Activated CD4-positive, alpha-beta T cell treated with anti-CD3 and anti-CD28 coated beads, Interleukin-10, Interleukin-2, amounts not matched to agents 100 ng/mL and 50 ng/mL, durations not matched to agents 16 hours and 8 hours (primary cell): ENCODE results near the gene KMT2B.

Source experiments
- DNase-seq: peaks from one replicate; pipeline ENCODE4 v3.0.0-alpha.2; 2020

KMT2B gene

GRCh38 chr19:35729021-35729420 is 11.2 kb downstream of the KMT2B start:
- no peak for DNase-seq

DNA sequence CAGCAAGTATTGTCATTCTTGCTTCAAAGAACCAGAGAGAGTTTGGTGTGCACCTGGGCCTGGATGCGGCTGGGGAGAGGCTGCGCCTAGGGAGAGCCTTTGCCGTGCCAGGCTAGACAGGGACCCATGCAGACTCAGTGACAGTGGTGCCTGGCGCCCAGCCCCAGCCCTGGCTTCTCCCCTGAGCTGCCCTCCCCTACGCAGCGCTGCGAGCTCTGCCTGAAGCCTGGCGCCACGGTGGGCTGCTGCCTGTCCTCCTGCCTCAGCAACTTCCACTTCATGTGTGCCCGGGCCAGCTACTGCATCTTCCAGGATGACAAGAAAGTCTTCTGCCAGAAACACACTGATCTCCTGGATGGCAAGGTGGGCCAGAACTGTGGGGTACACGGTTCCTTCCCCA is 12.0 kb downstream of the KMT2B start:
- DNase-seq = no peak

DNA sequence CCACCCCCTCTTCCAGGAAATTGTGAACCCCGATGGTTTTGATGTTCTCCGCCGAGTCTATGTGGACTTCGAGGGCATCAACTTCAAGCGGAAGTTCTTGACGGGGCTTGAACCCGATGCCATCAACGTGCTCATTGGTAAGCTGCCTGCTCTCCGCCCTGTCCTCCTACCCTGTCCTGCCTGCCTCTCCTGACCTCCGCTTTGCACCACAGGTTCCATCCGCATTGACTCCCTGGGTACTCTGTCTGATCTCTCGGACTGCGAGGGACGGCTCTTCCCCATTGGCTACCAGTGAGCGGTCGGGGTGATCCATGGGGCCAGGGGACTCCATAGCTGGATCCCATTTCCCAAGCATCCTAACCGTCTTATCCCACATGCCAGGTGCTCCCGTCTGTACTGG is 12.5 kb downstream of the KMT2B start:
- no peak for DNase-seq

DNA sequence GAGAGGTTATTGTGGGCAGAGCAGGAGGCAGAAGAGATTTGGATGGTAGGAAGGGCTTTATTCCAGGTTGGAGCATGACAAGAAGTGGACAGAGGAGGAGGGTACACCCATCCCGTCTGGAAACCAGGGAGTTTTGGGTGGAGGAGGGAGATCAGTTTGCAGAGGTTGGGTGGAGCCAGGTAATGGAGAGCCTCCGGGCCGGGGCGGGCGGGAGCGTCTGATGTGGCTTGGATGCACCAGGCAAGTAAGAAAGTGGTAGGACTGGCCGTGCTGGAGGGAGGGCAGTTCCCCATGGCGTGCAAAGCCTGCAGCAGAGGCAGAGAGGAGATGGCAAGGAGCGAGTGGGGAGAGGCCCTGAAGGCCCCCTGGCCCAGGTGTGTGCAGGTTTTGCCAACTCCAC is 13.6 kb downstream of the KMT2B start:
- no peak for DNase-seq

GRCh38 chr19:35731779-35732405 is 14.1 kb downstream of the KMT2B start:
- no peak for DNase-seq

- no peak for DNase-seq
These were observed 14.9 kb downstream of the KMT2B start for GRCh38 chr19:35732540-35733179.

DNA sequence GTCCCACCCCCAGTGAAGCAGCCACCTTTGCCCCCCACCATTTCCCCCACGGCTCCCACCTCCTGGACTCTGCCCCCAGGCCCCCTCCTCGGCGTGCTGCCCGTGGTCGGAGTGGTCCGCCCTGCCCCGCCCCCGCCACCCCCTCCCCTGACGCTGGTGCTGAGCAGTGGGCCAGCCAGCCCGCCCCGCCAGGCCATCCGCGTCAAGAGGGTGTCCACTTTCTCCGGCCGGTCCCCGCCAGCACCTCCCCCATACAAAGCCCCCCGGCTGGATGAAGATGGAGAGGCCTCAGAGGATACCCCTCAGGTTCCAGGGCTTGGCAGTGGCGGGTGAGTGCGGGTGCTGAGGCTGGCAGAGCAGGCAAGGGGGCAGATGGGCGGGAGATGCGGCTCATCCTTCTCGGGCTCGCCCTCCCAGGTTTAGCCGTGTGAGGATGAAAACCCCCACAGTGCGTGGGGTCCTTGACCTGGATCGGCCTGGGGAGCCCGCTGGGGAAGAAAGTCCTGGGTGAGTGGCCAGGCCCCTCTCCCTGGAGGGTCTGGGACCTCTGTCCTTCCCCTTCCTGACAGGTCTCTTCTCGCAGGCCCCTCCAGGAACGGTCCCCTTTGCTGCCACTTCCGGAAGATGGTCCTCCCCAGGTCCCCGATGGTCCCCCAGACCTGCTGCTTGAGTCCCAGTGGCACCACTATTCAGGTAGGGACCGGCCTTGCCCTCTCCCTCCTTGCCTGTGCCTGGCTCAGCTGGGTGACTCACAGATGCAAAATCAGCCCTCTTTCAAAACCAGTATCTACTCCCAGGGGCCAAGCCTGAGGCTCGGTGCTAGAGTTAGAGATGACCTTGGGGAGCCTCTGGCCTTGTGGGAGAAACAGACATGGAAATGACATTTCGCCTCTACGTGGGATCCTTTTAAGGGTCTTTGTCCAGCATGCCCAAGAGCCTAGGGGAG is 15.7 kb downstream of the KMT2B start:
- DNase-seq = no peak

DNA sequence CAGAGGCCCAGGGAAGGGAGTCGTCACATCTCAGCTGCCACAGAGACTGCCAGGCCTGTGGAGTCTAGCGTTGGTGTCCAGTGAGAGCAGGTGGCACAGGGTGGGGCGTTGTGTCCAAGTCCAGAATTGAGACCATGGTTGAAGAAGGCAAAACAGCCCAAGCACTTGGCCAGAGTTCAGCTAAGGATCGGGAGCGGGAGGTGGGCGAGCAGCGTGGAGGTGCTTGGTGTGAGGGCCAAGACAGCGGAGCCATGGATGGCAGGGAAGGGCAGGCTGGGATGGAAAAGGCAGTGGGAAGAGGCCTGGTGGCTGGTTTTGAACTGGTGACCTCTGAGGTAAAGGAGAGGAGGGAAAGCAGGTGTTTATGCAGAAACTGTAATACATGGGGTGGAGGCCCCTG is 16.5 kb downstream of the KMT2B start:
- DNase-seq = no peak

DNA sequence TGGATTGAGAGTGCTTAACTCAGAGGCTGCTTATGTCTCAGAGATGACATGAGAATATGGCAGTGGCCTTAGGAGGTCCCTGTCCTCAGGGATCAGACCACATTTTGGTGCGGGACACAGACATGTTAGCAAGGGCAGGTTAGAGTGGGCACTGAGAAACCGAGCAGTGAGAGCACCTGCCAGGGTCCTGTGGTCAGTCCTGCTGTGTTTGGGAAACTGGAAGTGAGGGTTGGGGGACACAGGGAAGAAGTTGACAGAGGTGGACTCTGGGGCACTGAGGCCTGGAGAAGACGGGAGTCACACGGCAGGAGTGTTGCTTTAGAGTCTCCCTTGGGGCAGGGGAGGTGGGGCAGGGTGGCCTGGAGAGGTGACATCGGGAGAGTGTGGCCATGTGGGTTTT is 17.1 kb downstream of the KMT2B start:
- DNase-seq = no peak

DNA sequence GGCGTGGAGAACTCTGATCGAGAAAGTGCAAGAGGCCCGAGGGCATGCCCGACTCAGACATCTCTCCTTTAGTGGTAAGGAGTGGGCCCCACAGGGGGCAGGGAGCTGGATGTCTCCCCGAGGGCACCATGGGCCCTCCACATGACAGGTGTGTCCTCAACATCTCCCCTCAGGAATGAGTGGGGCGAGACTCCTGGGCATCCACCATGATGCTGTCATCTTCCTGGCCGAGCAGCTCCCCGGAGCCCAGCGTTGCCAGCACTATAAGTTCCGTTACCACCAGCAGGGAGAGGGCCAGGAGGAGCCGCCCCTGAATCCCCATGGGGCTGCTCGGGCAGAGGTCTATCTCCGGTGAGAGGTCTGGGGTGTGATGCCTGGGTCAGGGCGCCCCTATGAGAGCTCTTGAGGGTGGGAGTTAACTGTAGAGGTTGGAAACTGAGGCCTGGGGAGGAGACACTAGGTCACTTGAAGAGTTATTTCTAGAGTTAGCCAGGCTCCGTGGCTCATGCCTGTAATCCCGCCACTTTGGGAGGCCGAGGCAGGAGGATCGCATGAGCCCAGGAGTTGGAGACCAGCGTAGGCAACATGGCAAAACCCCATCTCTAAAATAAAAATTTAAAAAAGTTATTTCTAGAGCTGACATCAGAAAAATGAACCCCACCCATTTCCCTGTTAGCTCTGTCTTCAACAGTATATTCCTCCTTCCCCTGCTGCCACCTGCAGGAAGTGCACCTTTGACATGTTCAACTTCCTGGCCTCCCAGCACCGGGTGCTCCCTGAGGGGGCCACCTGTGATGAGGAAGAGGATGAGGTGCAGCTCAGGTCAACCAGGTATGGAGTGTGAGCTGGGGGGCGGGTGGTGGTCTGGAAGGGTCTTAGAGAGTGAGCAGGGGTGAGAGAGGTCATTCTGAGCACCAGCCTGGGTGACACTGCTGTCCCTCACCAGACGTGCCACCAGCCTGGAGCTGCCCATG is 19.4 kb downstream of the KMT2B start:
- peak; percentile 34 for DNase-seq

DNA sequence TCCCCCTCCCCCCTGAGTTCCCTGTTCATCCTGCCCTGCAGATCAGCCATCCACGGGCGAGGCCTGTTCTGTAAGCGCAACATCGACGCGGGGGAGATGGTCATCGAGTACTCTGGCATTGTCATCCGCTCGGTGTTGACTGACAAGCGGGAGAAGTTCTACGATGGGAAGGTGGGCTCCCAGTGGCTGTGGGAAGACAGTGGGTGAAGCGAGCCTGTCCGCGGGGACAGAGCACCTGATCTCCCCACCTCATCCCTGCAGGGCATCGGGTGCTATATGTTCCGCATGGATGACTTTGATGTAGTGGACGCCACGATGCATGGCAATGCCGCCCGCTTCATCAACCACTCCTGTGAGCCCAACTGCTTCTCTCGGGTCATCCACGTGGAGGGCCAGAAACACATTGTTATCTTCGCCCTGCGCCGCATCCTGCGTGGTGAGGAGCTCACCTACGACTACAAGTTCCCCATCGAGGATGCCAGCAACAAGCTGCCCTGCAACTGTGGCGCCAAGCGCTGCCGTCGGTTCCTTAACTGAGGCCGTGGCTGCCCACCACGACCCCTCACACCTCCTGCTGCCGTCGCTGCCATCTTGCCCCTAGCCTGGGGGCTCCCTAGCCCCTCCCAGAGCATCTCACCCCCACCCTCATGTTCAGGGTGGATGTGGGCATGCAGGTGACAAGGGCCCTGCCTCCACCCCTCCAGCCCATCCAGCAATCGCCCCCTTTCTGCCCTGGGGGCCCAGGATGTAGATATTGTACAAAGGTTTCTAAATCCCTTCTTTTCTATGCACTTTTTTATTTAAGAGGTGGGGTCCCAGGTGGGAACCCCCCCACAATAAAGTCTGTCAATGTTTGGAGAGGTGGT is 20.5 kb downstream of the KMT2B start:
- DNase-seq = no peak

DNA sequence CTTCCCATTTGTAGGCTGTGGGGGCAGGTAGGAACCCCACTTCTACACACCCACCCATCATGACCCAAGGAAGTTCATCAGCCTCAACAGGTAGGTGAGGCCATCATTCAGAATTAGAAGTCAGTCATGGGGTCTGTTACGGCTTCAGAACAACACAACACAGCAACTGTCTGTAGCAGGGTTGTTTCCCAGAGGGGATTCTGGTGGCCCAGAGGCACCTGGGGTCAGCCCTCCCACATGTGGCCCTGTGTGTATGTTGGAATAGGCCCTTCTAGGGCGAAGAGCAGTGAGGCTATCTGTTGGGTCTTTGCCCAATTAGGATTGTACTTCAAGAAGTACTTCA is 21.1 kb downstream of the KMT2B start:
- no peak for DNase-seq

- no peak for DNase-seq
These were observed 21.7 kb downstream of the KMT2B start for GRCh38 chr19:35739275-35740107.

- no peak for DNase-seq
These were observed 22.3 kb downstream of the KMT2B start for GRCh38 chr19:35740108-35740422.

DNA sequence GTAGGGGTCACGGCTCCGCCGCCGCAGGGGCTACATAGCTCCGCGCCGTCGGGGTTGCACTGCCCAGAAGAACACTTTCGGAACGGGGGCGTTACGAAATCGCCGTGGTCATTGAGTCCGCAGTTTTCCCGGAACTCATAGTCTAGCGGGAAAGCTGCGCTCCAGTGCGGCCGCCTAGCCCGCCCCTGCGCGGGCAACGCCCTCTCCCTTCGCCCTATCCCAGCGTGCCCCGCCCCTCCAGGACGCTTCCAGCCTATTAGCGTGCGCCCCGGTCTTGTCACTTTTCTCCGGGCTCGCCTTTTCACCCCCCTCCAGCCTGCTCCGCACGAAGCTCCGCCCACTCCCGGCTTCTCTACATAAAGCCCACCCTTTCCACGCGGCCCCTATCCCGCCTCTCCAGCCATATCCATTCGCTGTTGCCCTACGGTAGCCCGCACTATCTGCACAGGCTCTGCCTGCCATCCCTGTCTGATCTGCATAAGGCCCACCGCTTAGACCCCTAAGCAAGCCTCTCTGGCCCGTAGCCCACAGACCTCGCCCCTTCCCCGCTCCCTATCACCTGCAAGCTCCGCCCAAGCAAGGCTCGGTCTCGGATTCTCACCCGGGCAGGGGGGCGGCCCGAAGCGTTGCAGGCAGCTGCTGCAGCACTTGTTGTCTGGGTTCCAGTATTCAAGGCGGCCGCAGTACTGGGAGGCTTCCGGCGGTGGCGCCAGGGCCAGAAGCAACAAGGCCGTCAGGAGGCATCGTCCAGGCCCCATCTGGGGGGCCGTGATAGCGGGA is 22.8 kb downstream of the KMT2B start:
- DNase-seq = peak; percentile 97

GRCh38 chr19:35741203-35741515 is 23.4 kb downstream of the KMT2B start:
- no peak for DNase-seq

GRCh38 chr19:35742121-35742724 is 24.4 kb downstream of the KMT2B start, which contains the start of gene IGFLR1:
Gene IGFLR1, minus strand, starts transcription at chr19:35742452. Its CDS starts 1,272 bp downstream, at chr19:35741180.
- DNase-seq = peak; percentile 84

DNA sequence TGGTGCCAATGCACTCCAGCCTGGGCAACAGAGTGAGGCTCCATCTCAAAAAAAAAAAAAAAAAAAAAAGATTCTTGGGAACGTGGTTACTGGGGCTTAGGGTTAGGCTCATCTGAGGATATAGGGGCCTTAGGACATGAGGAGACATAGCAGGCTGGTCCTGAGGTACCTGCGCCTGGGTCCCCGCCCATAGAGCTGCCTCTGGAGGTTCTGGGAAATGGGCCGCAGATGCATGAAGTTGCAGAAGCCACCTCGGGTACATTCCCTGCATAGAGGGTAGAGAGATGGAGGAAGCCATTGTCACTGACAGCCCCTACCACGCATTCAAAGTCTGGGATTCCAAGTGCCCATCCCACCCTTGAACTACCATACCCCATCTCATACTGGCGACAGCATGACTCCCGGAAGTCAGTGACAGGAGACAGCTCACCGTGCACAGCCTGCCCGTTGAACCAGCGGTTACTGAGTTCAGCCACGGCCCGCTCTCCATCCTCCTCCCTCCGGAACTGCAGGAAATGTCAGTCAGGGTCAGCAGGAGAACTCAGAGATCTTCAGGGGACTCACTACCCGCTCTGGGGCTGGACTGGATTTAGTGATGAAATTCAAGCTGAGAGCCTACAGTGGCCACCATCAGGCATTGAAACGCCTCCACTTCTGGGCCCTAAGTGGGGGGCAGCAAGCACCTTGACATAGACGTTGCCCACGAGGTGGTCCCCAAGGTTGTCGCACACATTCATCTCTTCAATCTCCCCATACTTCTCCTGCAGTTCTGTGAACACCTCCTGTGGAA is 26.0 kb downstream of the KMT2B start:
- no peak for DNase-seq
